HG02610 (cell line): ENCODE measurements around the gene OR1F1.
"Not testable (repeated sequence)": the region's sequence is repeated elsewhere in the genome, so short reads cannot be mapped to it uniquely, and the experiment has no call there.

Experiments used
- ATAC-seq: cut with Tn5 transposase; IDR thresholded peaks from one replicate; pipeline ENCODE4 v1.9.1; 2021; ENCODE audit warnings: mild to moderate bottlenecking, moderate library complexity; ENCODE audit not compliant: unreplicated experiment

The OR1F1 gene

DNA sequence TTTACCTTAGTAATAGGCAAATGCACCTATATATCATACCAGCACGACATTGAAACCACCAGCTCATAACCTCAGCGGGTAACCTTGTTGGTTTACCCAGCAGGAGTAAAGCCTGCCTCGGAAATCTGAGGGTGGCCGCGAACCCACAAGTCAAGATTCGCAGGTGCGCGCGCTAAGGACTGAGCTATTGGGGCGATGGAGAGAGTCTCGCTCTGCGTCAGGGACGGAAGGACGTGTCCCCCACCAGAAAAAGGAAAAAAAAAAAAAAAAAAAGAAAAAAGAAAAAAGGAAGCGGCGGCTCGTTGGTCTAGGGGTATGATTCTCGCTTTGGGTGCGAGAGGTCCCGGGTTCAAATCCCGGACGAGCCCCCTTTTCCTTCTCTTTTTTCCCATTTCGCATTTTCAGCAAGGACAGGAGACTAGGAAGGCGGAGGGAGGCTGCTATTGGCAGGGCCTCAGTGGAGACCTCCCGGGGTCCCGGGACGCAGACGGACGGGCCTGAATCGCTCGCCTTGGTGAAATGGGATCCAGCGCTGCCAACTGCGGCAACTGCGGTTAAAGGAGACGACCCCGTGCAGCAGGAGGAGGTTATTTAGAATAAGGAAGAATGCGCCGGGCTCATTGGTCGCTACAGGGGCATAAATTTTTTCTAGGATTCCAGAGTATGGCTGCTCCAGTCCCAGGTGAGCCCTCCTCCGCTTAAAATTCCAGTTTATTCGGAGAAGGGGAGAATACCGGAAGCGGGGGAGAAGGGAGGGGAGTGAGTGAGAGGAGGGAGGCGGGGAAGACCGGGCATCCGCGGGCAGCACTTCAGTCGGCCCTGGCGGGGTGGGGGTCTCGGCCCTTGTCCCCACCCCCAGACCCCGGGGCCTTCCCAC is at the start of gene OR1F1:
Gene OR1F1 (plus strand): TSS at position 407 of the 877 bp plus-strand sequence.
- ATAC-seq = no peak

DNA sequence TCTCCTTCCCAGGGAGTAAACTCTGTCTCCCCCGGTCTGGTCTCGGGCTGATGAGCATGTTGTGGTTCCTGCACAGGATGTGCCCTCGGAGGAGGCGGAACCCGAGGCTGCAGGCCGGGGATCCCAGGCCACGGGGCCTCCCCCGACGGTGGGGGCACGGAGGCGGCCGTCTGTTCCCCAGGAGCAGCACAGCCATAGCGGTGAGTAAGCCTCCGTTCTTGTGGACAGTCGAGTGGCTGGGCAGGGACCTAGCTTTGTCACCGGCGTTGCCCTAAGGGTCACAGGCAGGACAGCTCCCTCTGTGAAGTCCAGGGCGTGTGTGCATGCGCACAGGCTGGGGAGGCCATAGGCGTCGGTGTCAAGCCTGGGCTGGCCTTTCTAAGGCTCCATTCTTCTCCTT is 49.7 kb upstream of the OR1F1 start:
- no peak for ATAC-seq

DNA sequence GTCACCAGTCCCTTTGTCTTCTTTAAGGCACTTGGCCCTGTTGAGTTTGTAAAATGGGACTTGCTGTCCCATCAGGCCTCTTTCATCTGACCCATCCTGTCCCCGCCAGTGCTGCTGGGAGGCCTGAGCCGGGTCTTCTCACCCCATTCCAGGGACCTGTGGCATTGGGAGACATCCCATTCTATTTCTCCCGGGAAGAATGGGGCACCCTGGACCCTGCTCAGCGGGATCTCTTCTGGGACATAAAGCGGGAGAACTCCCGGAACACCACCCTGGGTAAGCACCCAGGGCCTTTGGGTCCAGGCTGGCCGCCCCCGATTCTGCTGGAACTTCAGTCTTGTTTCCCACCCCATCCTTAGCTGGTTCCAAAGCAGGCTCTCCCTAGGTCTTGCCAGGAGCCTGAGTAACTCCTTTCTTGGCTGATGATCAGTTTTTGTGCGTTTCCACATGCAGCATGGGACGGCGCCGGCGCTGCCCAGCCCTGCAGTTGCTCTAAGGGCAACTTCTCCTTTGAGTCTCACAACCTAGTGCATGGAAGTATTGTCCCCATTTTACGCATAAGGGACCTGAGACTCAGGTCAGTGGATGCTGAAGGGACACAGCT is 49.1 kb upstream of the OR1F1 start:
- ATAC-seq = no peak

DNA sequence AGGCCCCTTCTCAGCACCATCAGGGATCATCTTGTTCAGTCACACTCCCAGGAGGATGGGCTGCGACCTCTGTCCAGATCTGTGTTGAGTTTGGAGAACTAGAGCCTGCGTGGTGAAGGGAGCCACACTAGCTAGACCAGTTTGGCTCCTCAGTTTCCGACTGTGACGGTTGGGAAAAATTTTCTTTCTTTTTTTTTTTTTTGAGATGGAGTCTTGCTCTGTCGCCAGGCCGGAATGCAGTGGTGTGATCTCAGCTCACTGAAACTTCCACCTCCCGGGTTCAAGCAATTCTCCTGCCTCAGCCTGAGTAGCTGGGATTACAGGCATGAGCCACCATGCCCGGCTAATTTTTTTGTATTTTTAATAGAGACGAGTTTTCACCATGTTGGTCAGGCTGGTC is 48.4 kb upstream of the OR1F1 start:
- ATAC-seq = not testable (repeated sequence)

DNA sequence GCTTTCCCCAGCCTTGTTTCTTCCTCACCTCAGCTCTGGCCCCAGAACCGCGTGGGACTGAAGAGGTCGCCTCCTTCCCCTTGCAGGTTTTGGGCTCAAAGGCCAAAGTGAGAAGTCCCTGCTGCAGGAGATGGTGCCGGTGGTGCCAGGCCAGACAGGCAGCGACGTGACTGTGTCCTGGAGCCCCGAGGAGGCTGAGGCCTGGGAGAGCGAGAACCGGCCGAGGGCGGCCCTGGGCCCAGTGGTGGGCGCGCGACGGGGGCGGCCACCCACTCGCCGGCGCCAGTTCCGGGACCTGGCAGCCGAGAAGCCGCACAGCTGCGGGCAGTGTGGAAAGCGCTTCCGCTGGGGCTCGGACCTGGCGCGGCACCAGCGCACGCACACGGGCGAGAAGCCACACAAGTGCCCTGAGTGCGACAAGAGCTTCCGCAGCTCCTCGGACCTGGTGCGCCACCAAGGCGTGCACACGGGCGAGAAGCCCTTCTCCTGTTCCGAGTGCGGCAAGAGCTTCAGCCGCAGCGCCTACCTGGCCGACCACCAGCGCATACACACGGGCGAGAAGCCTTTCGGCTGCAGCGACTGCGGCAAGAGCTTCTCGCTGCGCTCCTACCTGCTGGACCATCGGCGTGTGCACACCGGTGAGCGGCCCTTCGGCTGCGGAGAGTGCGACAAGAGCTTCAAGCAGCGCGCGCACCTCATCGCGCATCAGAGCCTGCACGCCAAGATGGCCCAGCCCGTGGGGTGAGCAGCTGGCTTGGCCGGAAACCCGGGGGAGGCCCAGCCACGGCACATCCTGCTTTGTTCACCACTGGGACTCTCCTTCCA is 47.2 kb upstream of the OR1F1 start:
- ATAC-seq = no peak

GRCh38 chr16:3141781-3142311 is 46.2 kb upstream of the OR1F1 start:
- no peak for ATAC-seq

GRCh38 chr16:3142327-3142726 is 45.7 kb upstream of the OR1F1 start:
- no peak for ATAC-seq

- no peak for ATAC-seq
These were observed 45.2 kb upstream of the OR1F1 start for GRCh38 chr16:3142770-3143169.

GRCh38 chr16:3143189-3143588 is 44.8 kb upstream of the OR1F1 start:
- ATAC-seq = no peak

DNA sequence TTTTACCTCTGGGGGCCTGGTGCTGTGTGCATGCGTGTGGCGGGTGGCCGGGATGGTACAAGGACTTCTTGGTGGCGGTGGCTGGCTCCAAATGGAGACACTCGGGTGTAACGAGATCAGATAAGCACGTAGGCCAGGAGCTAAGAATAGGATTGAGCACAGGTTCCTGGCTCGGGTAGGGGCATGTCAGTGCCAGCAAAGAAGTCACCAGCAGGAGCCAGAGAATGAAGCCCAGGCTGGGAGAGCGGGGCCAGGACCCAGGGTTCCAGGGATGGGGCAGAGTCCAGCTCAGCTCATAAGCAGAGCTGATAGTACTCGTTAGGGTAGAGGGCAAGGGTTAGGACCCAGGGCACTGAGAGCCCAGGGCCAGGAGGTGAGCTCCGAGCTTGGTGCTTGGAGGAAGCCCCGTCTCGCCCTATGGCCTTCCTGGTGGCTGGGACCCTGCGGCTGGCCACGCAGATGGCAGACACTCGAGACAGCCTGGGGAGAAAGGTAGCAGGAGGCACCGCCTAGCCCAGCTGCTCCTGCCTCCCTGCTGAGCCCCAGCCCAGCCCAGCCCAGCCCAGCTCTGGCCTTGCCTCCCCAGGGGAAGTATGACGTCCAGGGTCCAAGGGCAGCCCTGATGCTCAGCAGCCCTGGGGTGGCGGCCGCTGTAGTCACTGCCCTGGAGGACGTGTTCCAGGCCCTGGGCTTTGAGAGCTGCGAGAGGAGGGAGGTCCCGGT is 44.2 kb upstream of the OR1F1 start:
- ATAC-seq = no peak

- ATAC-seq = no peak
These were observed 43.6 kb upstream of the OR1F1 start for GRCh38 chr16:3144321-3144983.

DNA sequence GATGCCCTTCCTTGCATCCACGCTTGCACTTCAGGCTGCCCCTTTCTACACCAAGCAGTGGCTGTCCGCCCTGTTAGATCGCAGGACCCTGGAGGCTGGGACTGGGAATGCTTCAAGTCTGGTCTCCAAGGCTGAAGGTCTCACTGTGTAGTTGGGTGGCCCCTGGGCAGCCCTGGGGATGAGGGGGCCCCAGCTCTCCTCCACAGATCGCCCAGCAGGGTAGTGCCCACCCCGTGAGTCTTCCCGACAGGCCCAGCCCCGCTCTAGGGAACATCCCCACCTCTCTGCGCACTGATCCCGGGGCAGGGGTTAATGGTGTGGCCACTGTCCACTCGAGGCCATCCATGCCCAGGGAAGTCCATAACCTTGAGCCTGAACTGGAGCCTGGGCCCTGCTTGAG is 42.9 kb upstream of the OR1F1 start:
- ATAC-seq = no peak

DNA sequence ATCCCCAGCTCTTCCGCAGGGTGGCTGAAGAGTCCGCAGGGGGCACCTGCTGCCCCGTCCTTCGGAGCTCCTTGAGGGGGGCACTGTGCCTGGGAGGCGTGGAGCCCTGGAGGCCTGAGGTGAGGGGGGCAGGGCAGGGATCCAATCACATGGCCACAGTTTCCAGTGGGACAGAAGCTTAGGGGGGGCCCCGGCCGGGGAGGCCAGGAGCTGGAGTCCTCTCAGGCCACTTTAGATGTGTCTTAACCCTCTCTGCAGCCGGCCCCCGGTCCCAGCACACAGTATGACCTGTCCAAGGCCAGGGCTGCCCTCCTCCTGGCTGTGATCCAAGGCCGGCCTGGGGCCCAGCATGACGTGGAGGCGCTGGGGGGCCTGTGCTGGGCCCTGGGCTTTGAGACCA is 42.3 kb upstream of the OR1F1 start:
- no peak for ATAC-seq

DNA sequence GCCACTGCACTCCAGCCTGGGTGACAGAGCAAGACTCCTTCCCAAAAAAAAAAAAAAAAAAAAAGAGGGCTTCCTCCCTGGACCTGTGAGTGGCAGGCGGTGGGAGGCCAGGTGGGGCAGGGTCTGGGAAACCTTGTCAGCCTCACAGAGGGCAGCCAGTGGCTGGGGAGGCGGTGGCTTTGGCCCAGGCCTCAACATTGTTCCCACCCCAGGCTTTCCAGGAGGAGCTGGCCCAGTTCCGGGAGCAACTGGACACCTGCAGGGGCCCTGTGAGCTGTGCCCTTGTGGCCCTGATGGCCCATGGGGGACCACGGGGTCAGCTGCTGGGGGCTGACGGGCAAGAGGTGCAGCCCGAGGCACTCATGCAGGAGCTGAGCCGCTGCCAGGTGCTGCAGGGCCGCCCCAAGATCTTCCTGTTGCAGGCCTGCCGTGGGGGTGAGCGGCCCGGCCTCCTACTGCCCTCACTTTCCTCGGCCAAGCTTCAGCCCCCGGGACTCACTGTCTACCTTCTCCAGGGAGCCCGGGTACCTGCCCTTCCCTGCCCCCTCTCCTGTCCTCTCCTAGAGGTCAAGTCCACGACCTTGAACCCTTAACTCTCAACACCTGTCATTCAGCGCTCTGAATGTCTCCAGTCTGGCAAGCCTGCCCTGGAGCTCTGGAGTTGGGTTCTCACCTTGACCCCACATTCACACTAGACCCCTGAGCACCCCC is 40.8 kb upstream of the OR1F1 start:
- no peak for ATAC-seq

- ATAC-seq = no peak
These were observed 40.3 kb upstream of the OR1F1 start for GRCh38 chr16:3147757-3148104.

DNA sequence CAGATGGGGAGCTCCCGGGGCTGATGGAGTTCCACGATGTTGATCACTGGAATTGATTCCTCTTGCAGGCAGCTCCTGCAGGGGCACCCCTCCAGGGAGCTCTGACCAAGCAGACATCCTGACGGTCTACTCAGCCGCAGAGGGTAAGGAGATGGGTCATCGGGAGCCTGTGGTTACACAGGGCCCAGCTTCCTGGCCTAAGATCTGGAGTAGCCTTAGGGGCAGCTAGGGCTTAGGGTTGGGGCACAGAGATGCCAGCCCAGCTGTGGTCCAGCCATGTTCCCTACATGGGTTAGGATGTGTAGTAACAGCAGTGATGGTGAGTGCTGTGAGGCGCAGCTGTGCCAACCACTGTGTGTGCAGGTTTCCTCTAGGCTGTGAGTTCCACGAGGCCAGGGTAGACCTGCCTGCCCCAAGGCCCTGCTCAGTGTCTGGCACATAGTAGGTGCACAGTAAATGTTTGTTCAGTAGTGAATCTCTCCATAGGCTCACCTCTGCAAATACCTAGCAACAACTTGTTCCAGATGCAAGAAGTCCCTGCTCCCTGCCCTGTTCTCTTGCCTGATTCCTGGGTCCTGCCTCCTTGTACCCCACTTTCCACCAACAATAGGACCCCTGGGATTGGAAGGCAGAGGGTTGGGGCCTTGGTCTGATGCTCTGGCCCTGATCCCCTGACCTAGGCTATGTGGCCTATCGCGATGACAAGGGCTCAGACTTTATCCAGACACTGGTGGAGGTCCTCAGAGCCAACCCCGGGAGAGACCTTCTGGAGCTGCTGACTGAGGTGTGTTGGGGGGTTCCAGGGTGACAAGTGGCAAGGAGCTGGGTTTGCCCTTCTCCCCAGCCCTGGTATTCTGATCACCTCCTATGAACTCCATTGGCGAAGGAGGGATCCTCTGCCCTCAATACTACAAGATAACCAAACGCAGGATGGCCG is 39.5 kb upstream of the OR1F1 start:
- no peak for ATAC-seq

- no peak for ATAC-seq
These were observed 38.8 kb upstream of the OR1F1 start for GRCh38 chr16:3149193-3149530.

DNA sequence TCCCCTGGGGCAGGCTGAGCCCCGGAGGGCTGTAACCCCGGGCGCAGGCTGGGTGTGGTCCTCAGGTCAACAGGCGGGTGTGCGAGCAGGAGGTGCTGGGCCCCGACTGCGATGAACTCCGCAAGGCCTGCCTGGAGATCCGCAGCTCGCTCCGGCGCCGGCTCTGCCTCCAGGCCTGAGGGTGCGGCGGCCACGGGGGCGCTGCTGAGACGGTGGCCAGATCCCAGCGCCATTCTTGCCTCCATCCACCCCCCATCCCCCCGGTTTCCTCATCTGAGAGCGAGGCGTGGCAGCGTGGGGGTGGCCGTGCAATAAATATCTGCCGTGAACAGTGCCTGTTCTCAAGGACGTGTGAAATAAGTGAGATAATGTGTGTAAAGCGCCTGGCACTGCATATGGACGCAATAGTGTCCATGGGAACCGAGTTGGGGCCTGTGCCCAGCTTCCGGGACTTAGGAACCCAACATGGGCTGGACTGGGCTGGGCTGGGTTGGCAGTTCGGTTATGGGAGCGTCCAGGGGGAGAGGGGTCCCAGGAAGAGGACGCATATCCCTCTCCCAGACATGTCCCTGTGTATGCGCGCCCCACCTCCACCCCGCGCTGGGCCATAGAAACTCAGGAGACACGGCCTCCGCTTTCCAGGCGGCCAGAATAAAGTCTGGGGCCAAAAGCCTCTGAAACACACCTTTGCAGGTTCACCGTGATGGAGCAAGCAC is 38.2 kb upstream of the OR1F1 start:
- no peak for ATAC-seq
